ENCODE data around the gene SLC2A11.

DNA sequence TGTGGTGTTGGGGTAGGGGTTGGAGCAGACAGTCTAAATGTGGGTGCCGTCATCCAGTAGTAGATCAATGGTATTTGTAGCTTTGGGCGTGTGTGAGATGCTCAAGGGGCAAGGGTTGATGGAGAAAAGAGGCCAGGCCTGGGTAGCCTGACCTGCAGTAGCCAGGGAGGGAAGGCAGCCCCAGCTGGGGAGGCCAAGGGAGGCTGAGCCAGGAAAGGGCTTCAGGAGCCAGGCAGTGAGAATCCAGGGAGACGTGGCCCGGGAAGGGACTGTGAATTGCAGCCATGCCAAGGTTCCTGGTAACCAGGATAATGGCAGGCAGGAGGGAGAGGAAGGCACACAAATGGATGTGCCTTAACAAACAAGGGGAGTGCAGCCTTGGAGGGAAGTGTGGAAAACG is 16.4 kb upstream of the SLC2A11 start:
- no peak for TF ChIP-seq CTCF (conservative IDR thresholded peaks at IDR 0.05; ENCODE audit: low read length)
- no peak for TF ChIP-seq EZH2phosphoT487 (IDR thresholded peaks at IDR 0.05; ENCODE audit: borderline replicate concordance, low read depth, low read length)

Data from OCI-LY7 (cell line).